PC-3 (cell line): ENCODE measurements around the gene TMPRSS13. TPM values are rescaled to one million over a fixed set of nuclear protein-coding genes. Genes with fewer than 3 reads are reported as not detected.

ENCODE experiments used
- ATAC-seq: fragments of 200-7000 bp; cut with Tn5 transposase; 2 replicates; pipeline ENCODE4 v1.9.1; 2020; ENCODE audit warnings: mild to moderate bottlenecking, moderate library complexity
- BruUV-seq: library from RNA; stranded (reverse); fragments of 400-500 nt; replicated peaks from 2 replicates; lab custom pipeline; 2021; lab: Mats Ljungman, UMichigan
- CTCF ChIA-PET: fragments of 300-600 bp; sonication (Branson Sonifier 250); formaldehyde crosslinking; loops from one replicate; lab custom pipeline; 2022; ENCODE audit warnings: antibody characterized with exemption; lab: Charles Lee
- POLR2A ChIA-PET: fragments of 300-600 bp; sonication (Branson Sonifier 250); formaldehyde crosslinking; loops from one replicate; lab custom pipeline; 2022; ENCODE audit warnings: antibody characterized with exemption; ENCODE audit not compliant: unreplicated experiment; lab: Charles Lee
- DNase-seq: peaks from one replicate; pipeline ENCODE4 v3.0.0-alpha.2; 2015
- H2AFZ ChIP-seq: fragments of 300-600 bp; sonication (generic); 2 replicates; pipeline ENCODE4 v1.6.0; 2016; ENCODE audit warnings: antibody characterized with exemption, low read length
- H3F3A ChIP-seq: fragments of 300-600 bp; sonication (generic); one replicate; pipeline ENCODE4 v1.6.0; 2017; ENCODE audit warnings: antibody characterized with exemption, low read length, control low read depth, mild to moderate bottlenecking; ENCODE audit not compliant: unreplicated experiment
- H3K27ac ChIP-seq: fragments of 300-600 bp; sonication (generic); 2 replicates; pipeline ENCODE4 v1.5.1; 2016; ENCODE audit warnings: mild to moderate bottlenecking, low read length
- H3K27me3 ChIP-seq: fragments of 300-600 bp; sonication (generic); 2 replicates; pipeline ENCODE4 v1.6.1; 2016; ENCODE audit warnings: low read length, mixed read lengths
- H3K36me3 ChIP-seq: fragments of 300-600 bp; sonication (generic); 2 replicates; pipeline ENCODE4 v1.6.1; 2016; ENCODE audit warnings: low read depth, mixed run types, low read length, mixed read lengths
- H3K4me1 ChIP-seq: fragments of 300-600 bp; sonication (generic); 2 replicates; pipeline ENCODE4 v1.5.1; 2016; ENCODE audit warnings: low read length; ENCODE audit not compliant: insufficient read depth
- H3K4me2 ChIP-seq: fragments of 300-600 bp; sonication (generic); 2 replicates; pipeline ENCODE4 v1.6.0; 2016; ENCODE audit warnings: low read length
- H3K4me3 ChIP-seq: fragments of 300-600 bp; sonication (generic); 2 replicates; pipeline ENCODE4 v1.5.1; 2016; ENCODE audit warnings: mild to moderate bottlenecking, low read length, mixed read lengths
- H3K79me2 ChIP-seq: fragments of 300-600 bp; sonication (generic); 2 replicates; pipeline ENCODE4 v1.6.1; 2017; ENCODE audit warnings: low read length, mixed read lengths
- H3K9ac ChIP-seq: fragments of 300-600 bp; sonication (generic); 2 replicates; pipeline ENCODE4 v1.6.0; 2016; ENCODE audit warnings: mild to moderate bottlenecking, low read length
- H3K9me2 ChIP-seq: fragments of 300-600 bp; sonication (generic); replicated peaks from 2 replicates; pipeline ENCODE4 v1.6.1; 2016; ENCODE audit warnings: mixed run types, low read length, mixed read lengths
- H3K9me3 ChIP-seq: fragments of 300-600 bp; sonication (generic); 2 replicates; pipeline ENCODE4 v1.6.1; 2016; ENCODE audit warnings: low read length, mixed read lengths
- H4K20me1 ChIP-seq: fragments of 300-600 bp; sonication (generic); 2 replicates; pipeline ENCODE4 v1.6.1; 2016; ENCODE audit warnings: low read length, mixed read lengths
- EZH2 ChIP-seq: fragments of 300-600 bp; sonication (generic); IDR thresholded peaks from one replicate; pipeline ENCODE4 v1.6.1; 2017; ENCODE audit warnings: antibody characterized with exemption, mild to moderate bottlenecking, low read length; ENCODE audit not compliant: unreplicated experiment
- EZH2phosphoT487 ChIP-seq: fragments of 300-600 bp; sonication (generic); IDR thresholded peaks from 2 replicates; pipeline ENCODE4 v1.6.1; 2018; ENCODE audit warnings: mild to moderate bottlenecking, antibody characterized with exemption, low read length, borderline replicate concordance
- intact Hi-C: fragments of 100-400 bp; cut with micrococcal nuclease; formaldehyde crosslinking; loops from 2 replicates; pipeline ENCODE4 v1.9.0; 2023
- total RNA-seq: library from RNA; depleted of rRNA; stranded (reverse); fragments of >200 nt; gene quantifications from 2 replicates; pipeline ENCODE4 v1.2.3, GENCODE V29; 2014
- TF ChIP-seq, protein P1 (sequence below): fragments of 300-600 bp; sonication (generic); conservative IDR thresholded peaks from 2 replicates; pipeline ENCODE4 v1.5.1; 2017; ENCODE audit warnings: antibody characterized with exemption, low read depth, mild to moderate bottlenecking, low read length

The TMPRSS13 gene
- total RNA-seq, 1 experiment from 2014 or later = 2.9 TPM

DNA sequence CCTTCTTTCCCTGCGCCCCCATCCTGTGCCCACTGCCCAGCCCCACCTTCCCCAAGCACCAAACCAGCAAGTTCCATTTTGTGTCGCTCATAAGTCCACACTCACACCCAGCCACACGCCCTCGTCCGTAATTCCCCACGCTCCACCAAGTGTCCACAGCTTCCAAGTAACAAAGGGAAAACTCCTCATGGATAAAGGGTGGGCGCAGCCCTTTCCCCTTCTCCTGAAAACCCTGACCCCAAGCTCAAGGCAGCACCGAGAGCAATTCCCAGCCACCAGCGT is 53.2 kb downstream of the TMPRSS13 start:
- ATAC-seq = no peak
- Histone ChIP-seq H3K36me3 (no peaks in the 10 kb centered on the region), H3K27me3 (peaks cover 100% of the 10 kb centered on the region), H3K9ac (no peak overlapping the region), H3K4me3 (no peak overlapping the region), H2AFZ (no peak overlapping the region), H3K9me3 (no peaks in the 10 kb centered on the region), H3F3A (no peaks in the 10 kb centered on the region), H3K4me2 (no peak overlapping the region), H3K27ac (no peak overlapping the region), H3K79me2 (no peaks in the 10 kb centered on the region), H3K9me2 (no peaks in the 10 kb centered on the region), H3K4me1 (no peaks in the 10 kb centered on the region), H4K20me1 (no peaks in the 10 kb centered on the region)
- no peak for DNase-seq
- TF ChIP-seq EZH2 (peak; percentile 86), EZH2phosphoT487 (peak; percentile 57; the same call in 1 of the 2 replicates)
- TF ChIP-seq, protein P1, sequence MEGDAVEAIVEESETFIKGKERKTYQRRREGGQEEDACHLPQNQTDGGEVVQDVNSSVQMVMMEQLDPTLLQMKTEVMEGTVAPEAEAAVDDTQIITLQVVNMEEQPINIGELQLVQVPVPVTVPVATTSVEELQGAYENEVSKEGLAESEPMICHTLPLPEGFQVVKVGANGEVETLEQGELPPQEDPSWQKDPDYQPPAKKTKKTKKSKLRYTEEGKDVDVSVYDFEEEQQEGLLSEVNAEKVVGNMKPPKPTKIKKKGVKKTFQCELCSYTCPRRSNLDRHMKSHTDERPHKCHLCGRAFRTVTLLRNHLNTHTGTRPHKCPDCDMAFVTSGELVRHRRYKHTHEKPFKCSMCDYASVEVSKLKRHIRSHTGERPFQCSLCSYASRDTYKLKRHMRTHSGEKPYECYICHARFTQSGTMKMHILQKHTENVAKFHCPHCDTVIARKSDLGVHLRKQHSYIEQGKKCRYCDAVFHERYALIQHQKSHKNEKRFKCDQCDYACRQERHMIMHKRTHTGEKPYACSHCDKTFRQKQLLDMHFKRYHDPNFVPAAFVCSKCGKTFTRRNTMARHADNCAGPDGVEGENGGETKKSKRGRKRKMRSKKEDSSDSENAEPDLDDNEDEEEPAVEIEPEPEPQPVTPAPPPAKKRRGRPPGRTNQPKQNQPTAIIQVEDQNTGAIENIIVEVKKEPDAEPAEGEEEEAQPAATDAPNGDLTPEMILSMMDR = no peak
- intact Hi-C loops = no loop called here
- ChIA-PET CTCF (no interaction called here), POLR2A (no interaction called here)
- BruUV-seq = no TSS peak

GRCh38 chr11:117875382-117876058 is 53.7 kb downstream of the TMPRSS13 start:
- no peaks in the 10 kb centered on the region for H3F3A ChIP-seq
- no peaks in the 10 kb centered on the region for H3K36me3 ChIP-seq
- H3K27ac ChIP-seq = no peak overlapping the region
- BruUV-seq = no TSS peak
- no peak overlapping the region for H2AFZ ChIP-seq
- POLR2A ChIA-PET = no interaction called here
- no peaks in the 10 kb centered on the region for H3K9me2 ChIP-seq
- no peak overlapping the region for H3K9ac ChIP-seq
- H3K79me2 ChIP-seq = no peaks in the 10 kb centered on the region
- ATAC-seq (no peak), DNase-seq (no peak)
- H3K27me3 ChIP-seq = peaks cover 100% of the 10 kb centered on the region
- no peaks in the 10 kb centered on the region for H3K9me3 ChIP-seq
- H3K4me3 ChIP-seq = no peak overlapping the region
- no peak overlapping the region for H3K4me2 ChIP-seq
- CTCF ChIA-PET = no interaction called here
- H3K4me1 ChIP-seq = no peaks in the 10 kb centered on the region
- intact Hi-C loops = no loop called here
- H4K20me1 ChIP-seq = no peaks in the 10 kb centered on the region
- TF ChIP-seq, protein P1 = no peak
- TF ChIP-seq EZH2phosphoT487 (no peak), EZH2 (no peak)

DNA sequence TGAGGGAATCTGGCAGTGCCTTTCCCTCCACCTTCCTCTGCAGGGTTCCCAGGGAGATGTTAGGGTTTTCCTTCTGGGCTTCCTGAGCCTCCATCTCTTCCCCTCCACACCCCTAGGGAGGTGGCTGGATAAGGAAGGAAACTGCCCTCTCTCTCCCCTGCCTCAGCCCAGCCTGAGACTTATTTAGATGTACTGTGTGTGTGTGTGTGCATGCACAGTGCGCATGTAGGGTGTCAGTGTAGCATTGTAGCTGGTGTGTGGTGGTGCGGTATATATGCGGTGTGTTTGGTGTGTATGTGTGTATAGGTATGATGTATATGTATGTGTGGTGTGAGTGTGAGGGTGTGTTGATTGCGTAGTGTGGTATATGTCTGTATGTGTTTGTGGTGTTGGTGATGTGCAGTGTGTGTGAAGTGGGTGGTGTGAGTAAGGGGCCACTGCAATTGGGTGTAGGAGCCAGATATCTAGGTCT is 54.3 kb downstream of the TMPRSS13 start:
- Histone ChIP-seq H3K27ac (no peak overlapping the region), H3K79me2 (no peaks in the 10 kb centered on the region), H3K9me3 (no peaks in the 10 kb centered on the region), H3K4me3 (no peak overlapping the region), H3K4me1 (no peaks in the 10 kb centered on the region), H4K20me1 (no peaks in the 10 kb centered on the region), H3K27me3 (peaks cover 100% of the 10 kb centered on the region), H3K9ac (no peak overlapping the region), H3K9me2 (no peaks in the 10 kb centered on the region), H2AFZ (no peak overlapping the region), H3F3A (no peaks in the 10 kb centered on the region), H3K4me2 (no peak overlapping the region), H3K36me3 (no peaks in the 10 kb centered on the region)
- CTCF ChIA-PET = no interaction called here
- DNase-seq = no peak
- ATAC-seq = no peak
- BruUV-seq = no TSS peak
- no peak for TF ChIP-seq EZH2
- TF ChIP-seq, protein P1 = no peak
- TF ChIP-seq EZH2phosphoT487 = no peak
- POLR2A ChIA-PET = no interaction called here
- intact Hi-C loops = no loop called here
